ENCODE results near the gene ANKRD50.

GRCh38 chr4:124740501-124740900, 28.0 kb upstream of the ANKRD50 start:
- TF ChIP-seq POLR2A (IDR thresholded peaks at IDR 0.05; ENCODE audit: low read length) (no peak), GATA1 (IDR thresholded peaks at IDR 0.05; ENCODE audit: low read depth, low read length) (no peak)

All from erythroblast (primary cell).